IPS-18c (cell line): ENCODE measurements around the gene MLANA.
"Not testable (repeated sequence)": the region's sequence is repeated elsewhere in the genome, so short reads cannot be mapped to it uniquely, and the experiment has no call there.

Experiments used
- H3K4me3 ChIP-seq: 2 replicates; pipeline ENCODE4 v1.7.0; 2013; ENCODE audit warnings: low read depth, mild to moderate bottlenecking, low read length, moderate library complexity; ENCODE audit not compliant: insufficient read depth
- H3K9me3 ChIP-seq: one replicate; pipeline ENCODE4 v1.6.1; 2013; ENCODE audit warnings: mild to moderate bottlenecking, low read length, moderate library complexity; ENCODE audit not compliant: control insufficient read depth, insufficient read depth

MLANA gene

GRCh38 chr9:5864446-5864845 lies 26.2 kb upstream of the MLANA start:
- no peak overlapping the region for H3K4me3 ChIP-seq

GRCh38 chr9:5866272-5866671 lies 24.4 kb upstream of the MLANA start:
- H3K9me3 ChIP-seq = no peaks in the 10 kb centered on the region
- no peak overlapping the region for H3K4me3 ChIP-seq

More at GRCh38 chr9:5864446-5864845, 26.2 kb upstream of the MLANA start:
- H3K9me3 ChIP-seq = no peaks in the 10 kb centered on the region

- Histone ChIP-seq H3K9me3 (no peaks in the 10 kb centered on the region), H3K4me3 (no peak overlapping the region)
Observed at GRCh38 chr9:5866685-5867084, 24.0 kb upstream of the MLANA start.

GRCh38 chr9:5868235-5868634 lies 22.5 kb upstream of the MLANA start:
- Histone ChIP-seq H3K4me3 (no peak overlapping the region), H3K9me3 (no peaks in the 10 kb centered on the region)

GRCh38 chr9:5869315-5870019 lies 21.2 kb upstream of the MLANA start:
- no peak overlapping the region for H3K4me3 ChIP-seq
- no peaks in the 10 kb centered on the region for H3K9me3 ChIP-seq

GRCh38 chr9:5870020-5870339 lies 20.7 kb upstream of the MLANA start:
- Histone ChIP-seq H3K4me3 (no peak overlapping the region), H3K9me3 (no peaks in the 10 kb centered on the region)

- Histone ChIP-seq H3K9me3 (no peaks in the 10 kb centered on the region), H3K4me3 (no peak overlapping the region)
Observed at GRCh38 chr9:5870691-5871090, 20.0 kb upstream of the MLANA start.

- Histone ChIP-seq H3K4me3 (no peak overlapping the region), H3K9me3 (no peaks in the 10 kb centered on the region)
Observed at GRCh38 chr9:5871785-5872184, 18.9 kb upstream of the MLANA start.

GRCh38 chr9:5872511-5872910 lies 18.2 kb upstream of the MLANA start:
- H3K9me3 ChIP-seq = no peaks in the 10 kb centered on the region
- H3K4me3 ChIP-seq = no peak overlapping the region

GRCh38 chr9:5873439-5873838 lies 17.2 kb upstream of the MLANA start:
- H3K9me3 ChIP-seq = no peaks in the 10 kb centered on the region
- H3K4me3 ChIP-seq = no peak overlapping the region

GRCh38 chr9:5874048-5874447 lies 16.6 kb upstream of the MLANA start:
- Histone ChIP-seq H3K9me3 (no peaks in the 10 kb centered on the region), H3K4me3 (no peak overlapping the region)

GRCh38 chr9:5876026-5876425 lies 14.7 kb upstream of the MLANA start:
- no peak overlapping the region for H3K4me3 ChIP-seq
- H3K9me3 ChIP-seq = no peaks in the 10 kb centered on the region

GRCh38 chr9:5876711-5877110 lies 14.0 kb upstream of the MLANA start:
- Histone ChIP-seq H3K4me3 (no peak overlapping the region), H3K9me3 (no peaks in the 10 kb centered on the region)

GRCh38 chr9:5879419-5880181 lies 11.1 kb upstream of the MLANA start:
- Histone ChIP-seq H3K9me3 (peaks cover 2% of the 10 kb centered on the region), H3K4me3 (no peak overlapping the region)

GRCh38 chr9:5882244-5883012 lies 8.3 kb upstream of the MLANA start:
- H3K9me3 ChIP-seq, H3K4me3 ChIP-seq: not testable (repeated sequence)

GRCh38 chr9:5884191-5884590 lies 6.5 kb upstream of the MLANA start:
- H3K9me3 ChIP-seq = peaks cover 2% of the 10 kb centered on the region
- H3K4me3 ChIP-seq = no peak overlapping the region

GRCh38 chr9:5886114-5886939 lies 4.4 kb upstream of the MLANA start:
- no peak overlapping the region for H3K4me3 ChIP-seq
- H3K9me3 ChIP-seq = peaks cover 2% of the 10 kb centered on the region
